Stimulated activated CD4-positive, alpha-beta T cell treated with anti-CD3 and anti-CD28 coated beads, TNF-alpha, amount 100 ng/mL, for 48 hours (primary cell): Measurements from ENCODE around the gene ADM5.

Experiments used
- DNase-seq, 3 donors: peaks; one replicate each; pipeline ENCODE4 v3.0.0-alpha.2; 2020; ENCODE audit warnings: low read depth in 3 of 3

The ADM5 gene

GRCh38 chr19:49680421-49681351, 8.7 kb upstream of the ADM5 start:
- DNase-seq = peak; percentile 87 to 95 (median 93)

- DNase-seq = no peak
Measured at GRCh38 chr19:49681830-49682229, 7.6 kb upstream of the ADM5 start.

- DNase-seq = no peak
Measured at GRCh38 chr19:49682274-49682673, 7.1 kb upstream of the ADM5 start.

- no peak for DNase-seq
Measured at GRCh38 chr19:49683814-49684250, 5.6 kb upstream of the ADM5 start.

GRCh38 chr19:49684251-49684982, 5.0 kb upstream of the ADM5 start:
- no peak for DNase-seq

GRCh38 chr19:49684983-49685553, 4.3 kb upstream of the ADM5 start:
- no peak for DNase-seq

GRCh38 chr19:49685845-49686332, 3.5 kb upstream of the ADM5 start:
- DNase-seq = no peak

- no peak for DNase-seq
Measured at GRCh38 chr19:49686503-49687088, 2.8 kb upstream of the ADM5 start.

- no peak for DNase-seq
Measured at GRCh38 chr19:49687150-49687549, 2.2 kb upstream of the ADM5 start.

GRCh38 chr19:49687566-49688316, 1.7 kb upstream of the ADM5 start:
- no peak for DNase-seq

- no peak for DNase-seq
Measured at GRCh38 chr19:49688531-49689132, 762 bp upstream of the ADM5 start.

- DNase-seq = no peak
Measured at GRCh38 chr19:49690079-49690655, 773 bp downstream of the ADM5 start.

GRCh38 chr19:49690656-49691242, 1.4 kb downstream of the ADM5 start, which contains the start of gene CPT1C:
CPT1C (plus strand) TSS chr19:49691116; CDS start chr19:49692253, 1,137 bp downstream.
- DNase-seq = peak in 2 of 3 donors; percentile 50 to 57

GRCh38 chr19:49691243-49692146, 2.1 kb downstream of the ADM5 start:
- DNase-seq = no peak

- DNase-seq = no peak
Measured at GRCh38 chr19:49692147-49692506, 2.7 kb downstream of the ADM5 start.

GRCh38 chr19:49696115-49696514, 6.7 kb downstream of the ADM5 start:
- DNase-seq = no peak

- DNase-seq = no peak
Measured at GRCh38 chr19:49696865-49697264, 7.5 kb downstream of the ADM5 start.

GRCh38 chr19:49699364-49699763, 10.0 kb downstream of the ADM5 start:
- no peak for DNase-seq

GRCh38 chr19:49700563-49700962, 11.2 kb downstream of the ADM5 start:
- no peak for DNase-seq
